OCI-LY7 (cell line): ENCODE measurements around the gene NFIX. TPM values are rescaled to one million over a fixed set of nuclear protein-coding genes. Genes with fewer than 3 reads are reported as not detected.

Experiments used
- Bru-seq: library from RNA; stranded (reverse); fragments of 400-500 nt; gene quantifications from one replicate; lab custom pipeline; 2021; lab: Mats Ljungman, UMichigan
- BruChase-seq, 2 experiments: library from RNA; stranded (reverse); fragments of 400-500 nt; gene quantifications; one replicate each; lab custom pipeline; 2021; lab: Mats Ljungman, UMichigan
- BruUV-seq: library from RNA; stranded (reverse); fragments of 400-500 nt; replicated peaks from 2 replicates; lab custom pipeline; 2021; lab: Mats Ljungman, UMichigan
- CTCF ChIA-PET: fragments of 300-600 bp; sonication (Branson Sonifier 250); formaldehyde crosslinking; loops from one replicate; lab custom pipeline; 2022; ENCODE audit warnings: antibody characterized with exemption; ENCODE audit not compliant: unreplicated experiment; lab: Charles Lee
- POLR2A ChIA-PET: fragments of 300-600 bp; sonication (Branson Sonifier 250); formaldehyde crosslinking; loops from one replicate; lab custom pipeline; 2022; ENCODE audit warnings: antibody characterized with exemption; lab: Charles Lee
- DNase-seq: peaks from one replicate; pipeline ENCODE4 v3.0.0-alpha.2; 2015; ENCODE audit warnings: low spot score
- H2AFZ ChIP-seq: fragments of 200-600 bp; sonication (generic), shearing (Covaris generic); 2 replicates; pipeline ENCODE4 v1.6.1; 2014; ENCODE audit warnings: mild to moderate bottlenecking, antibody characterized with exemption, low read length, moderate library complexity
- H3K27ac ChIP-seq: fragments of 200-600 bp; sonication (generic); 2 replicates; pipeline ENCODE4 v1.5.1; 2014; ENCODE audit warnings: mixed run types, low read depth, mild to moderate bottlenecking, moderate library complexity, low read length, inconsistent platforms; ENCODE audit not compliant: poor library complexity, severe bottlenecking
- H3K36me3 ChIP-seq: fragments of 200-600 bp; sonication (generic); 2 replicates; pipeline ENCODE4 v1.6.1; 2014; ENCODE audit warnings: mild to moderate bottlenecking, antibody characterized with exemption, low read length, moderate library complexity, mixed read lengths; ENCODE audit not compliant: insufficient read depth
- H3K4me1 ChIP-seq: fragments of 200-600 bp; sonication (generic); 2 replicates; pipeline ENCODE4 v1.5.1; 2014; ENCODE audit warnings: mild to moderate bottlenecking, low read length; ENCODE audit not compliant: insufficient read depth, poor library complexity, severe bottlenecking
- H3K4me2 ChIP-seq: fragments of 200-600 bp; sonication (generic); 2 replicates; pipeline ENCODE4 v1.6.1; 2014; ENCODE audit warnings: mild to moderate bottlenecking, low read length
- H3K4me3 ChIP-seq: fragments of 200-600 bp; sonication (generic); 2 replicates; pipeline ENCODE4 v1.5.1; 2014; ENCODE audit warnings: mild to moderate bottlenecking, low read depth, low read length; ENCODE audit not compliant: poor library complexity, severe bottlenecking
- H3K79me2 ChIP-seq: fragments of 200-600 bp; sonication (generic); 2 replicates; pipeline ENCODE4 v1.6.1; 2016; ENCODE audit warnings: low read depth, mild to moderate bottlenecking, low read length, moderate library complexity, mixed read lengths; ENCODE audit not compliant: insufficient read depth
- H3K9me2 ChIP-seq: fragments of 200-600 bp; sonication (generic); 2 replicates; pipeline ENCODE4 v1.6.1; 2016; ENCODE audit warnings: mild to moderate bottlenecking, low read length, mixed read lengths; ENCODE audit not compliant: insufficient read depth
- H3K9me3 ChIP-seq: fragments of 200-600 bp; sonication (generic); 2 replicates; pipeline ENCODE4 v1.6.1; 2014; ENCODE audit warnings: mild to moderate bottlenecking, mixed run types, low read length, mixed read lengths
- H4K20me1 ChIP-seq: fragments of 200-600 bp; sonication (generic); 2 replicates; pipeline ENCODE4 v1.6.1; 2014; ENCODE audit warnings: mild to moderate bottlenecking, antibody characterized with exemption, low read length, moderate library complexity, mixed read lengths; ENCODE audit not compliant: insufficient read depth
- EZH2phosphoT487 ChIP-seq: fragments of 200-600 bp; sonication (generic); IDR thresholded peaks from 2 replicates; pipeline ENCODE4 v1.6.1; 2018; ENCODE audit warnings: low read depth, borderline replicate concordance, mild to moderate bottlenecking, mixed run types, antibody characterized with exemption, low read length, moderate library complexity, mixed read lengths
- intact Hi-C: fragments of 100-400 bp; cut with micrococcal nuclease; formaldehyde crosslinking; loops from one replicate; pipeline ENCODE4 v1.10.0; 2022; ENCODE audit not compliant: unreplicated experiment
- long read RNA-seq: library from polyadenylated mRNA; stranded (forward); transcript quantifications from one replicate; pipeline ENCODE4 v2.0.0, GENCODE V29; 2022
- total RNA-seq, 2 experiments: library from RNA; depleted of rRNA in 1 of 2; stranded (reverse); fragments of >200 nt in 1 of 2; shearing (Covaris generic) in 1 of 2; gene quantifications; 2 replicates each; pipeline ENCODE4 v1.2.3, GENCODE V29; 2014 to 2022
- TF ChIP-seq, protein P1 (sequence below): fragments of 200-600 bp; sonication (generic); conservative IDR thresholded peaks from 2 replicates; pipeline ENCODE4 v1.5.1; 2014; ENCODE audit warnings: mild to moderate bottlenecking, antibody characterized with exemption, low read length, moderate library complexity, mixed read lengths

The NFIX gene
- 0.03 and 0.16 TPM in 2 replicates for total RNA-seq (2014; rRNA removed; shearing (Covaris generic))
- 0.68 and 0.72 TPM in 2 replicates for total RNA-seq (2022)
- percentile 12 among the genes with signal in this experiment for Bru-seq, nascent RNA
- percentile 15 among the genes with signal in this experiment for BruChase-seq, experiment 1, labeled RNA remaining after a 6-hour chase
- BruChase-seq, experiment 2, labeled RNA remaining after a 2-hour chase = percentile 15 among the genes with signal in this experiment
- long read RNA-seq = 0 reads

DNA sequence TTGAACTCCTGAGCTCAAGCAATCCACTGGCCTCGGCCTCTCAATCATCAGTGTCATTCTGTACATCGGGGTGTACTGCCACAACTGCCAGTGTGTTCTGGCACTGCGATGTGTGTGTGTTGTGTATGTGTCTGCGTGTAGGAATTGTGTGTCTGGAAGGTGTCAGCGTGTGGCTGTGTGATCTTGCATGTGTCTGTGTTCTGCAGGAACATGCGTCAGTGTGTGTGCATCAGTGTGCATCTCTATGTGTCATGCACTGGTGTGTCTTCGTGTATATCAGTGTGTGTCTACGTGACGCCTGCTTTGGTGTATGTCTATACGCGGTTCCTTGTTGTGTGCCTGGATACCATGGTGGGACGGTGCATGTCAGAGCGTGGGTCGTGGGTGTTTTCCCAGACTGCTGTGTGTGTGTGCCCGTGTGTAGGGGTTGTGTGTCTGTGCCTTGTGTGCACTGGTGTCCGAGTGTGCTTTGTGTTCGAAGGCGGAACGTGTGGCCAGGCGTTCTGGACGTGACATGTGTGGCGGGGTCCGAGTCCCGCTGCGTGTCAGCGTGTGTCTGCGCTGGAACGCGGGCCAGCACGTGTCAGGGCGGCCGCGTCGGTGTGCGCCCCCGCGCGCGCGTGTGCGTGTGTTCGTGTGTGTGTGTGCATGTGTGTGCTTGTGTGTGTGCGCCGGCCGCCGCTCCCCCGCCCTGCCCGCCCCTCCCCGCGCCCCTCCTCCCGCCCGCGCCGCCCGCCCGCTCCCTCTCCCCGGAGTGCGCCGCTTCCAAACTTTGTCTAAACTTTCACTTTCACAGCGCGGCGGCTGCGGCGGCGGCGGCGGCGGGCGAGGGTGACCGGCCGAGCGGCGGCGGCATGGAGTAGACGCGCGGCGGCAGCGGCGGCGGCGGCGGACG, at the start of gene NFIX:
NFIX (plus strand) TSS at position 775 of the 895 bp plus-strand sequence. CDS start 363 bp downstream, outside the sequence.
- no peaks in the 10 kb centered on the region for H3K79me2 ChIP-seq
- H2AFZ ChIP-seq = no peak within 1 kb of the TSS
- no peaks in the 10 kb centered on the region for H3K9me3 ChIP-seq
- no TSS peak for BruUV-seq
- intact Hi-C loops = no loop called here
- H3K4me2 ChIP-seq = peak within 1 kb of the TSS; percentile 53; the same call in 1 of the 2 replicates
- H3K27ac ChIP-seq = no peak within 1 kb of the TSS
- peak; percentile 28 for DNase-seq
- H4K20me1 ChIP-seq = no peaks in the 10 kb centered on the region
- H3K9me2 ChIP-seq = no peaks in the 10 kb centered on the region
- TF ChIP-seq EZH2phosphoT487 = no peak
- TF ChIP-seq, protein P1, sequence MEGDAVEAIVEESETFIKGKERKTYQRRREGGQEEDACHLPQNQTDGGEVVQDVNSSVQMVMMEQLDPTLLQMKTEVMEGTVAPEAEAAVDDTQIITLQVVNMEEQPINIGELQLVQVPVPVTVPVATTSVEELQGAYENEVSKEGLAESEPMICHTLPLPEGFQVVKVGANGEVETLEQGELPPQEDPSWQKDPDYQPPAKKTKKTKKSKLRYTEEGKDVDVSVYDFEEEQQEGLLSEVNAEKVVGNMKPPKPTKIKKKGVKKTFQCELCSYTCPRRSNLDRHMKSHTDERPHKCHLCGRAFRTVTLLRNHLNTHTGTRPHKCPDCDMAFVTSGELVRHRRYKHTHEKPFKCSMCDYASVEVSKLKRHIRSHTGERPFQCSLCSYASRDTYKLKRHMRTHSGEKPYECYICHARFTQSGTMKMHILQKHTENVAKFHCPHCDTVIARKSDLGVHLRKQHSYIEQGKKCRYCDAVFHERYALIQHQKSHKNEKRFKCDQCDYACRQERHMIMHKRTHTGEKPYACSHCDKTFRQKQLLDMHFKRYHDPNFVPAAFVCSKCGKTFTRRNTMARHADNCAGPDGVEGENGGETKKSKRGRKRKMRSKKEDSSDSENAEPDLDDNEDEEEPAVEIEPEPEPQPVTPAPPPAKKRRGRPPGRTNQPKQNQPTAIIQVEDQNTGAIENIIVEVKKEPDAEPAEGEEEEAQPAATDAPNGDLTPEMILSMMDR = no peak
- CTCF ChIA-PET = no interaction called here
- H3K4me3 ChIP-seq = peak within 1 kb of the TSS; percentile 24
- no peaks in the 10 kb centered on the region for H3K4me1 ChIP-seq
- POLR2A ChIA-PET = interaction anchor here (1.0 kb wide), 1 partner anchor 23 kb away, joined by 3 read pairs; no protein-coding TSS in a partner anchor
- H3K36me3 ChIP-seq = no peaks in the 10 kb centered on the region

DNA sequence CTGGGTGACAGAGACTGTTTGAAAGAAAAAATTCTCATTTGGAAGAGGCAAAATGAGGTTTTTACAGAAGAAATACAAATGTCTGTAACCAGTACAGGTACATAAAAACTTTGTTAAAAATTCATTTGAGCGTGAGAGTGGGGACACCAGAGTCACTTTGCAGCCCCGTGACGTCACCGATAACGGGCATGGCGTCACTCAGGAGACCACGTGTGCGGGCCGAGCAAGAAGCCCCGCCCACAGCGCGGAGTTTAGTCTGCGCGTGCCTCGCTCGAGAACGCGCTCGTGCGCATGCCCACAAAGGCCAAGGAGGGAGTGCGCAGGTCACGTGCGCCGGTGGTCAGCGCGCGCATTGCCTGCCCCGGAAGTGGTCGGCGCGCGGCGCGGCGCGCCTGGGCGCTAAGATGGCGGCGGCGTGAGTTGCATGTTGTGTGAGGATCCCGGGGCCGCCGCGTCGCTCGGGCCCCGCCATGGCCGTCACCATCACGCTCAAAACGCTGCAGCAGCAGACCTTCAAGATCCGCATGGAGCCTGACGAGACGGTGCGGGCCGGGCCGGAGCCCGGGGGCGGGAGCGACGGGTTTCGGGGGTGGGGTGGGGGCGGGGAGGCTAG, 49.7 kb upstream of the NFIX start, which contains the start of gene RAD23A:
RAD23A (plus strand) TSS at position 384 of the 613 bp plus-strand sequence; CDS start at position 471, 87 bp downstream.
- TF ChIP-seq, protein P1 = no peak
- no peak for TF ChIP-seq EZH2phosphoT487
- CTCF ChIA-PET = no interaction called here
- Histone ChIP-seq H3K9me3 (no peaks in the 10 kb centered on the region), H3K4me2 (peak within 1 kb of the TSS; percentile 95), H3K36me3 (peaks cover 90% of the 10 kb centered on the region), H4K20me1 (peaks cover 17% of the 10 kb centered on the region), H2AFZ (no peak within 1 kb of the TSS), H3K9me2 (no peaks in the 10 kb centered on the region), H3K4me1 (peaks cover 56% of the 10 kb centered on the region), H3K4me3 (peak within 1 kb of the TSS; percentile 88), H3K79me2 (peaks cover 42% of the 10 kb centered on the region), H3K27ac (peak within 1 kb of the TSS; percentile 64)
- intact Hi-C loops = no loop called here
- DNase-seq = peak; percentile 99
- POLR2A ChIA-PET = no interaction called here
- BruUV-seq = no TSS peak
